ENCODE data around the gene C1orf167. TPM values are rescaled to one million over a fixed set of nuclear protein-coding genes. Genes with fewer than 3 reads are reported as not detected.

C1orf167 gene
- total RNA-seq, 1 donor from 2014 or later = 0.84 TPM

DNA sequence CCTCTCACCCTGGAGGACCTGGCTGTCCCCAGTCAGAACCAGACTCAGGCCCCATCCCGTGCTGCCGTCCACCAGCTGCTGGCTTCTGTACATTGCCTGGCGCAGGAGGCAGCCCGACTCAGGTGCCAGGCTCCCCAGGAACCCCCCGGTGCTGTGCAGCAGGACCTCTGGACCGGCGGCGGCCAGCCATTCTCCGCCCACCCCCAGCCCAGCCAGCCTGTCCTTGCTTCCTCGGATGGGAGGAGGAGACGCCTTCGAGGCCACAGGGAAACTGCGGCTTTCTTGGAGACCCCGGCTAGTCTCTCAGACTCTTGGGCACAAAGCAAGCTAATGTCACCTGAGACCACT lies 4.4 kb downstream of the C1orf167 start:
- ATAC-seq = no peak

DNA sequence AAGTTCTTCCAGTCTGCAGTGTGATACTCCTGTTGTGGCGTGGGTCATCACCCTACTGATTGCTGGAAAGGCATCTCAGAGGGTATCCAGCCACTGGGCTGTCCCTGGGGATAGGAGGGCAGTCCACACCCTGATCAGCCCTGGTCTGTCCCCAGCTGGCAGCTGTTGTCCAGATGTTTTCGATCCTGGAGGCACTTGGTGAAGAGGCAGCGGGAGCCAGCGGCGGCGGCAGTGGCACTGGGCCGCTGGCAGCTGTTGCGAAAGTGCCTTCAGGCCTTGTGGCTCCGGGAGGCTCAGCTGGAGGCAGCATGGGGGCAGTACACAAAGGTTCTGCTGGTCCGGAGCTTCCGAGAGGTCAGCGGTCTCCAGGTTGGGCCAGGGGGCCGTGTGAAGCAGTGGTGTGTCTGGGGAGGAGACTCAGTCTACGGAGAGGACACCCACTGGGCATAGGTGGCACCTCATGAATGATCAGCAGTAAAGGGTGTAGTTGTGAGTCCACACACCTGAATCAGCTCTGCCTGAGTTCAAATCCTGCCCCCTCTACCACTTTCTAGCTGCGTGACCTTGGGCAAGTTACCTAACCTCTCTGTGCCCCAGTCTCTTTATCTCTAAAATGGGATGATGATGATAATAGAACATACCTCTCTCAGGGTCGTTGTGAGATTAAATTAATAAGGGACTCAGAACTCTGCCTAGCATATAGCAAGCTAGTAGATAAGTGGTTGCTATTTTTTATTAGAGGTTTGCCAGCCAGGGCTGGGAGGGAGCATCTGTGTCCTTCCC lies 6.1 kb downstream of the C1orf167 start:
- ATAC-seq = no peak

DNA sequence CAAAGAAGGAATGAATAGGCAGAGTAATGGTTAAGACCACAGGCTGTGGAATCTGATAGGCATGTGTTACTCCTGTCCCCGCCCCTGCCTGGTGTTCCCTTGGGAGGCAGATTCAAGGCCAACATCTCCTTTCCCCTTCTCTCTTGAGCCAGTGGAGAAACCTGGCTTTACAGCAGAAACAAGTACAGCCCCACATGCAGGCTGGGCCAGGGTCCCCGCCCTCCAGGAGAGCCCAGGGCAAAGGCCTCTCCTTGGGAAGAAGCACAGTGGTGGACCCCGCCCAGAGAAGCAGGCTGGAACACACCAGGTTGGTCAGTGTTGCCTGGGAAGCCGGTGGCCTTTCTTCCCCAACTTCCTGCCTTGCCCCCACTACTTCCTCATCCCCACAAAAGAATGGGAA lies 6.8 kb downstream of the C1orf167 start:
- no peak for ATAC-seq

DNA sequence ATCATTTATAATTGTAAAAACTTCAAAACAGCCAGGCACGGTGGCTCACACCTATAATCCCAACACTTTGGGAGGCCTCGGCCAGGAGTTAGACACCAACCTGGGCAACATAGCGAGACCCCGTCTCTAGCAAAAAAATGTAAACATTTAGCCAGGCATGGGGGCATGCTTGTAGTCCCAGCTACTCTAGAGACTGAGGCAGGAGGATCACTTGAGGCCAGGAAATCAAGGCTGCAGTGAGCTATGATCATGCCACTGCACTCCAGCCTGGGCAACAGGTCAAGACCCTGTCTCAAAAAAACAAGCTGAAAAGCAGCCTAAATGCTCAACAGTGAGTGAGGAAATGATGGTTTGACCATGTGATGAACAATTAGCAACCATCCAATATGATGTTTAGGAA lies 7.3 kb downstream of the C1orf167 start:
- ATAC-seq = no peak

DNA sequence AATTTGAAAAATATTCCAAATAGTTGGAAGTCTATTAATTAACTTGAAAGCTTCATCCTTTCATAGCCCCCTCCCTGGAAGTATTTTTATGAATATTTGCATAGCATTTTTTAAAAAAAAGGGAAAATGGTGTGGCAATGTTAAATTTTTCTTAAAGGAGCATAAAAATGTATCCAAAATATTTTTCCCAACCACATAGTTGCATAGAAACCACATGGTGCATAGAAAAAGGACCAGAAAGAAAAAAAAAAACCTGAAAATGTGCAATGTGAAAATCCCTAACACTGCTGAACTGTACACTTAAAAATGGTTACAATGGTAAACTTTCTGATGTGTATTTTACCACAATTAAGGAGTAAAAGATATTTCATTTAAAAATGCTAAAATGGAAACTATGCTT lies 8.0 kb downstream of the C1orf167 start:
- no peak for ATAC-seq

DNA sequence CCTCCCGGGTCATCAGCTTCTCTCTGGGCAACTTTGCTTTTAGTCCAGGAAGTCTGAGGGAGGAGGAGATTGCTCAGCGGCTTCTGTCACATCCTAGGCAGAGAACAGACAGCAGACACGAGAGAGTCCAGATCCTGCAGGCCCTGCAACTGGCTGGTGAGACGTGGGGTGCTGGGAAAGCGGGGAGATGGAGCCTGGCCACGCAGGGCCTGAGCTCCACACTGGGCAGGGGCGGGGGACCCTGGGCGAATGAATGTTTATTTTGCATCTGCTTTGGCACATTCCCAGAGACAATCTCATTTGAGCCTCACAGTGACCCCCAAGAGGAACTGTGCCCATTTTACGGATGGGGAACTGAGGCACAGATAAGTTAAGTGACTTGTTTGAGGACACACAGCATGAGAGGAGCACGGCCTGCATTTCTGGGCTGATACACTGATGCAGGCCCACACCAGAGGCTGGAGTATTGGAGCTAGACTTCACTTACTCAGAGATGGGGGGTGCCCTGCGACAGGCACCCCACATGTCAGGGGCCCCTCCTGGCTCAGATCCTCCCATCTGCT lies 9.6 kb downstream of the C1orf167 start:
- ATAC-seq = no peak

DNA sequence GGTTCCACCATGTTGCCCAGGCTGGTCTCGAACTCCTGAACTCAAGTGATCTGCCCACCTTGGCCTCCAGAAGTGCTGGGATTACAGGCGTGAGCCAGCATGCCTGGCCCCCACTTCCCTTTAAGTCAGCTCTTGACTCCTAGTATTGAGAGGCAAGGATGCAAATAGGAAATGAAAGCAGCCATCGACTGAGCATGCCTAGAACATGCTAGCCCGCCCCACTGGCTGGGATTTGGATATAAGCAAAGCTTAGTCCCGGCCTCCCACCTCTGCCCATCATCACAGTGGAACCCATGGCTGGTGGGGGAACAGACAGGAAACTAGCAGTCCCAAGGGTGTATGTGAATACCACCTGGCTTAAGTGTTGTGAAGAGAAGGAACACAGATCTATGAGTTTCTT lies 10.5 kb downstream of the C1orf167 start:
- ATAC-seq = no peak

DNA sequence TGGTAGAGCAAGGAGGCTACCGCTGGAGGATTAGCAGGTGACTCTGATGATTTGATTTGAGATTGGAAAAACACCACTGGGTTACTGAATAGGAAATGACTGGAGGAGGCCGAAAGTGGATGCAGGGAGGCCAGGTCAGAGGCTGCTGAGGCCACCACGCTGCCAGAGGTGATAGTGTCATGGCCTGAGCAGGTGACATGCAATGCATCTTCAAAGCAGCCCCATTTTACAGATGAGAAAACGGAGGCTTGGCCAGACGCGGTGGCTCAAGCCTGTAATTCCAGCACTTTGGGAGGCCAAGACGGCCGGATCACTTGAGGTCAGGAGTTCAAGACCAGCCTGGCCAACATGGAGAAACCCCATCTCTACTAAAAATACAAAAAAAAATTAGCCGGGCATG lies 12.8 kb downstream of the C1orf167 start:
- ATAC-seq = no peak

DNA sequence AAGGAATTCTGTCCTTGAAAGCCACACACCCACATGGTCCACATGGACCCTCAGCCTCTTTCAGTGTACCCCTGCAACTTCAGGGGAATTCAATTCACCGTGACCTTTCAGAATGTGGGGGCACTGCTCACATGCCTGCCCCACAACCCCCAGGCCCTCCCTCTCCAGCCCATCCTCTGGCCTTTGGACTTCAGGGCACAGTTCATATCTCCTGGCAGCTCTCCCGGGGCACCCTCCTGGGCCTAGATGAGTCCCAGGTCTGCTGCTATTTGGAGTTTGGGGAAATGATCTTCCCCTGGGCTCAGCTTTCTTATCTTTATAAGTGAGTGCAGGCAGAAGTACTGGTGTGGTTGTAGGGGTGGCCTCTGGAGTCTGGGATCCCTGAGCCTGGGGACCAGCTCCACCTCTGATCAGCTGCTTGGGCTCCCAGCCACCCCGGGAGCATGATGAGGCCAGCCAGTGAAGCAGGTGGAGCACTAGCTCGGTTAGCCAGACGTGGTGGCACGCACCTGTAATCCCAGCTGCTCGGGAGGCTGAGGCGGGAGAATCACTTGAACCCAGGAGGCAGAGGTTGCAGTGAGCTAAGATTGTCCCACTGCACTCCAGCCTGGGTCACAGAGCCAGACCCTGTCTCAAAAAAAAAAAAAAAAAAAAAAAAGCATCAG lies 15.8 kb downstream of the C1orf167 start:
- ATAC-seq = no peak

DNA sequence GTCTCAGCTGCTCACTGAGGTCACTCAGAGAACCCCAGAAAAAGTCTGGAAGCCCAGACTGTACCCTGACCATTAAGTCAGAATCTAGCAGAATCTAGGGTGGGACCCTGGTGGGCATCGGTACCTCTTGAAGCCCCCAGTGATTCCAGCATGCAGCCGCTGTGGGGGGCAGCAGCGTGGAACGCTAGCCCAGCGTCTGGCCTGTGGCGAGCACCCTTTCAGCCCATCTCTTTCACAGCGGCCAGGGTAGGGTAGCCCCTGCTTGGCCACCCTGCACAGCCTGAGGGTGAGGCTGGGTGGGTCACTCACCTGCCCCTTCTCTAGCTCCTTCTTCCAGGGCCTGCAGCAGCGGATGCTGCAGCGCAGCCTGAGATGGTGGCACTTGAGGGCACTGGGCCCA lies 16.3 kb downstream of the C1orf167 start:
- ATAC-seq = no peak

DNA sequence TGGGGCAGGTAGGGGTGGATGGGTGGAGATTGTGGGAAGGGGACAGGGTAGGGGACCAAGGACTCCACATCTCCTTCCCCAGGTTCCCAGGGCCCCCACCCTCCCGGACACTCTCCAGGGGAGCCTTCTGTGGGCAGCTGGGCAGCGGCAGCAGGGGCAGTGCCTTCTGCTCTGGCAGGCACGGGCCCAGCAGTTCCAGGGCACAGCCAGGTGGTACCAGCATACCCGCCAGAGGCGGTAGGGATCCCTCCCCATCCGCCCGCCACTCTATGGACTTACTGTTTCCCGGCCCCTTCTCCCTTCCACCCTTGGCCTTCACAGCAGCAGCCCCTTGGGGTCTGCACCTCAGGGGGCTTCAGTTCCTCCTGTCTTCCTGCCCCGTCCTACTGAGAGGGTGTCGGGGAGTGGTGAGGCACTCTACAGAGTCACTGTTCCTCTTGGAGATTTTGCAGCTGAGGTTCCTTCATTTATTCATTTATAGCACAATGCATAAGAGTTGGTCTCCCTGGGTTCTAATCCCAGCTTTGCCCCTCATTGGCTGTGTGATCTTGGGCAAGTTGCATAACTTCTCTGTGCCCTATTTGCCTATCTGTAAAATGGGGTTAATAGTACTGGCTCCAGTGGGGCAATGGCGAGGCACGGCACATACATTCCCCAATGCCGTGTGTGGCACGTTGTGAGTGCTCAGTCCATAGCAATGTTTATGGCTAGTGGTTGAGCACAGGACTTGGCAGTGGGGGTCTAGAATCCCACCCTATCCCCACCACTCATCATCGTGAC lies 17.0 kb downstream of the C1orf167 start:
- no peak for ATAC-seq

DNA sequence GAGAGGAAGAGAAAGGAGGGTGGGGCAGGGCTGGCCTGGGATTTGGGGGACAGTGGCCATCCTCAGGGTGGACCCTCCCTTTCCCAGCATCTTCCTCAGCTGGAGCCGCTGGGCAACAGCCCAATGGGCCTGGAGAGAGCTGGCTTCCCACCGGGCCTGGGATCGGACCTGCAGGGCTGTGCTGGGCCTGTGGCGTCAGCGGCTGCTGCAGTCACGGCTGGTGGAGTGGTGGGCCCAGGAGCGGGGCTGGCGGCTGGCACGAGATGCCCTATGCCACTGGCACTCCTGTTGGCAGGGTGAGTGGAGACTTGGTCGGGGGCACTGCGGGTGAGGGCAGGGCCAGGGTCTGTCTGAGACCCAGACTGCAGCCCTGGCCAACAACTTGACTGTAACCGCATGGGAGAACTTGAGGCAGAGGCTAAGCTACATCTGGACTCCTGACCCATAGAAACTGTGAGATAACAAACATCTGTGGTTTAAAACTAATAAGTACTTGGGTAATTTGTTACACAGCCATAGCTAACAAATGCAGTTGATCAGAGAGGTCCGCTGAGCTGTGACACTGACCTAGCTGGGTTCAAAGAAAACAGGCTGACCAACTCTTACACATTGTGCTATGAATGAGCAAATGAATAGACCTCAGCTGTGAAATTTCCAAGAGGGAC lies 17.9 kb downstream of the C1orf167 start:
- no peak for ATAC-seq

DNA sequence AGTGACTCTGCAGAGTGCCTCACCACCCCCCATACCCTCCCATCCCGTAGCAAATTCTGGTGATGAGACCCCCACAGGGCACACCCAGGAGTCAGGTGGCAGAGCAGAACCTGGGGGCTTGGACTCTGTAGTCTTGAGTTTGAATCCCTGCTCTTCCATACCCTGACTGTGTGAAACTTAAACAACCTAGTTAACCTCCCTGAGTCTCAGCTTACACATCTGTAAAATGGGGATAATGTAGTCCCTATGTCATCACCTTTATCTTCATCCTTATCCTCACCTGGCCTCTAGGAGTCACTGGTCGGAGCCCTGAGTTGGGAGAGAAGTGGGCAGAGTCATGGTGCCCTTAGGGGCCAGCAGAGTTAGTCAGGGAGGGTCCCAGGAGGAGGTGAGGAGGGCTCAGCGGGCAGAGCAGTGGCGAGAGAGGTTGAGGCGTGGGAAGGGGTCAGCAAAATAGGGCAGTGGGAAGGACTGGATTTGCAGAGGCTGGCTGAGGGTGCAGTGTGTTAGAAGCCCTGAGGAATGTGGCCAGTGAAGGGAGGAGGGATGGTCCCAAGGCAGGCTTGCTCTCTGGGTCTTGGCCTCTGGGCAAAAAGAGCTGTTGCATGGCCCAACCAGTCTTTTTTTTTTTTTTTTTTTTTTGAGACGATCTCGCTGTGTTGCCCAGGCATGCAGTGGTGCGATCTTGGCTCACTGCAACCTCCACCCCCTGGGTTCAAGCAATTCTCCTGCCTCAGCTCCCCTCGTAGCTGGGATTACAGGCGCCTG lies 18.6 kb downstream of the C1orf167 start:
- ATAC-seq = no peak

DNA sequence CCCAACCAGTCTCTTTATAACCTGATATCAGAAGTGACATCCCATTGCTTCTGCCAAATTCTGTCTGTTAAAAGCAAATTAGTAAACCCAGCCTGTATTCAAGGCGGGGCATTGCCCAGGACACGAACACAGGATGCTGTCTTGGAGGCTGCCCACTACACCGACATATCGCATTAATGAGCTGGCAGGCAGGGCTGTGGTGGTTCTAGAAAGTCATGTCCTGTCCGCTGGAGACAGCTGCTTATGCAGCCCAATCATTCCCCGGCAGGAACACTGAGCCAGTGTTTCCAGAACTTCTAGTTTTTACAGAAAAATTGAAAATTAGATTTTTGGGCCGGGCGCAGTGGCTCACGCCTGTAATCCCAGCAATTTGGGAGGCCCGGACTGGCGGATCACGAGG lies 19.3 kb downstream of the C1orf167 start:
- ATAC-seq = no peak

DNA sequence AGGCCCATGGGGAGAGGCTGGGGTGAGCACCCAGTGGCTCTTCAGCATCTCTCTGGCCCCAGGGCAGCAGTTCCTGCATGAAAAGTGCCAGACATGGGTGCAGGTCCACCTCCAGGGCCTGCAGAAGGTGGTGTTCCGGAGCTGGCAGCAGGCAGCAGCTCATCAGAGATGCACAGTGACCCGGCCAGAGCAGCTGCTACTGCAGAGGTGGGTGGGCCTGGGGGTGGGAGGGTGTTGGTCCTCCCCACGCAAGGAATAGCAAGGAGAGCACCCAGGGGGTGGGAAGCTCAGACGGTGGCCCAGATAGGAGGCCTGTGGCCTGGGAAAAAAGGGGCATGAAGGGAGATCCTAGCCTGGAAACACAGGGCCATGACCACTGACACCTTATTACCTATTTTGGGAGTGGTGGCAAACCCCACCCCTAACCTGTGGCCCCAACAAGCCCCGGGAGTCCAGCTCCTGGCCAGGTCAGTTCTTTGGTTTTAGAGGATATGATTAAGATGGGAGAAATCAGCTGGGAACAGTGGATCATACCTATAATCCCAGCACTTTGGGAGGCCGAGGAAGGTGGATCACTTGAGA lies 20.2 kb downstream of the C1orf167 start:
- ATAC-seq = no peak

DNA sequence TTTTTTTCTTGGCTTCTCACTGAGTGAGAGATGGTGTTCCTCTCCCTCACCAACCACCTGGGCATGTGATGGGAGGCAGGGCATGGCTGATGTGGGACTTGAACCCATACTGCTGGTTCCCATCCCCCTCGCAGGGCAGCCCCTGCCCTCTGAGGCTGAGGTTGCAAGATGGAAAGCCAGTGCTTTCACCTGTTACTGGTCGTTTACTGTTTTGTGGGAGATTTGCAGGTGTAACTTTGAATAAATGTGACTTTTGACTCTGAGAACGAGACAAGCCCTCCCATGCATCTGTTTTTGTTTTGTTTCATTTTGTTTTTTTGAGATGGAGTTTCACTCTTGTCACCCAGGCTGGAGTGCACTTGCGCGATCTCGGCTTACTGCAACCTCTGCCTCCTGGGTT lies 21.6 kb downstream of the C1orf167 start:
- no peak for ATAC-seq

DNA sequence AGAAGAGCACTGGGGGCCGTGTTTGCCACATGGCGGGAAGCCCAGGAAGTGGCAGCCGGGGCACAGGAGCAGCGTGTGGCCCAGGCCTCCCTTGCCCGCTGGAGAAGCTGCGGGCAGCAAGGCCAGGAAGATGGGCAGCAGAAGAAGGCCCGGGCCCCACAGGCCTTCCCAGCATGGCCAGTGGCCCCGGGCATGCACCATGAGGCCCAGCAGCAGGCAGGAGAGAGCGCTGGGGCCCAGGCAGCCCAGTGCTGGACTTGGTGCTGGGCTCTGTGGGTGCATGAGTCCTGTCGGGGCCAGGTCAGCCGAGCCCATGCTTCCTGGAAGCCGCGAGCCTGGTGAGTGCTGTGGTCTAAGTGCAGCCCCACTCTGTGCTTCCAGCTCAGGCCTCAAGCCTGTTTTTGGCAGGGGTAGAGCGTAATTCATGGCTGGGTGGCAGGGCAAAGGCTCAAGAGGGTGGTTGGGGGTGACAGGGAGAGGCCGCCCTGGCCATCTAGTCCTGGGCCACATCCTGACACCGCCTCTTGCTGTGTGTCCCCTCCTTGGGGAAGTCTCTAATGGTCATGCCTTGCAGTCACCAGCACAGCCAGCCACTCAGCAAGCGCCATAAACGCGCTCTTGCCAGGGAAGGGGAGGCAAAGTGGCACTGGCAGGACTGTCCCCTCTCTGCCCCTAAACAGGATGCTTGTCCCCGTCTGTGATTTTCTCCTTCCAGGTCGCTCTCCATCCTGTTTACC lies 22.4 kb downstream of the C1orf167 start:
- no peak for ATAC-seq

DNA sequence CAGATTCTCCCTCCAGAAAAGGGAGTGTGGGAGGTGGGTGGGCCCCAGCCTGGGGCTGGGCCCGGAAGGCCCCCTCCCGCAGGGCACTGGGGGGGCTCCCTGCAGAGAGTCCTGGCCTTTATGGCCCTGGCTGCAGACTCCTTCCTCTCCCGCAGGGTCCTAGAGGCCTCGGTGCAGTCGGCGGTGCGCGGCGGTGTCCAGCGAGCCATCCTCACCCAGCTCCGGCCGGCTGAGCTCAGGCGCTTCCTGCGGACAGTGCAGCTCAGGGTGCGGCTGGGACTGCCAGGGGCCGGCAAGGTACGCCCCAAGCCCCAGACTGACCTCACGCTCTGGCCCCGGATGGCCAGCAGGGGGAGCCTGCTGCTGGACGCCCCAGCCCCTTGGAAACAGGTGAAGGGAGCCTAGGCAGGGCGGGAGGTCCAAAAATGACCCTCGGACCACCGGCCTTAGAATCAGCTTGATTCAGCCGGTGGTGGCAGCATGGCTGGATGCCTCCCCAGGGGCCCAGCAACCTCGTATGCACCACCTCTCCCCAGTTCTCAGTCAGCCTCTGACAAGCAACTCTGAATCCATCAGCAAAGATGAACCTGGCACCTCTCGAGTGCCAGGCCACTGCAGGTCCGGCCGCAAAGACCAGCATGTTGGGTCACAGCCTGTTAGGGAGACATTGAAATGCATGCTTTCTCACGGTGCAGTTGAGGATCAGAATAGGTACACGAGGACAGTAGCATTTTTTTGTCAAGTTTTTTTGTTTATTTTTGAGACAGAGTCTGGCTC lies 23.2 kb downstream of the C1orf167 start:
- ATAC-seq = peak; percentile 40

DNA sequence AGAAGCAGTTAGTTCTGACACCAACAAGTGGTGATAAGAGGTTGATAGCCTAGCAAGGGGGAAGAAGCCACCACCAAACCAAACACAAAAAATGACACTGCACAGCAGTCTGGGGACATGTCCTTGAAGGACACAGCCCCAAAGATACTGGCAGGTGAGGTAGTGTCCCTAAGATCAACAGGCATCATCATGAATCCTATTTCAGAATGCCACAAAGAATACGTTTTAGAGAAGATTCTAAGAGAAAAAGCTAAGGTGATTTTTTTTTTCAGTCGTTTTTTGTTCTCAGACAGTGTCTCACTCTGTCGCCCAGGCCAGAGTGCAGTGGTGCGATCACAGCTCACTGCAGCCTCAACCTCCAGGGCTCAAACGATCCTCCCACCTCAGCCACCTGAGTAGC lies 24.2 kb downstream of the C1orf167 start:
- ATAC-seq = no peak

DNA sequence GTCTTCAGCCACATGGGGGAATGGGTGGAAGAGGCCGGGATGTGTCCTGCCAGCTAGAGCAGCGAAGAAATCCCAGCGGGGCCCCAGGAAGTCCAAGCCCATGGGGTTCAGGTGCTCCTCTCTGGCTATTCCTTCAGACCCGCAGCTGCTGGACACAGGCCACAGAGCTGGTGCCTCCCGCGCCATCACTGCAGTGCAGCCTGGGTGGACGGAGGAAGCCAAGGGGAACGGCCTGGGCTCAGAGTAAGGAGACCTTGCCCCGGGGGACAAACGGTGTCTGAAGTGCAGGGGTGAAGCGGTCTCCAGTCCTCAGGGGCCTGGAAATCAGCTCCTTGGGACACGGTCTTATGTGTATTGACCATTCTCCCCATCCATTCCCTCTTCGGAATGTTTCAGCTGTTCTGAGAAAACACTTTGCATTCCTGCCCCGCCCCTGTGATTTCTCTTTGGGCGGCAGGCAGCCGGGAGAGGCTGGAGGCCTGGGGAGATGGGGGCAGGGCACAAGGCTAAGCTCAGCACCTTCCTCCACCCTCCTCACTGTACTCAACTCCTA lies 25.3 kb downstream of the C1orf167 start:
- ATAC-seq = peak; percentile 58
